GM20431 (cell line): ENCODE results near the gene RGS17.
"Not testable (repeated sequence)": the region's sequence is repeated elsewhere in the genome, so short reads cannot be mapped to it uniquely, and the experiment has no call there.

Source experiments
- in situ Hi-C: fragments of 300-500 bp; cut with MseI, MboI; formaldehyde crosslinking; loops from one replicate; pipeline ENCODE4 v1.15.0; 2020; ENCODE audit warnings: low sequenced_read_pairs; ENCODE audit not compliant: unreplicated experiment

RGS17 gene

DNA sequence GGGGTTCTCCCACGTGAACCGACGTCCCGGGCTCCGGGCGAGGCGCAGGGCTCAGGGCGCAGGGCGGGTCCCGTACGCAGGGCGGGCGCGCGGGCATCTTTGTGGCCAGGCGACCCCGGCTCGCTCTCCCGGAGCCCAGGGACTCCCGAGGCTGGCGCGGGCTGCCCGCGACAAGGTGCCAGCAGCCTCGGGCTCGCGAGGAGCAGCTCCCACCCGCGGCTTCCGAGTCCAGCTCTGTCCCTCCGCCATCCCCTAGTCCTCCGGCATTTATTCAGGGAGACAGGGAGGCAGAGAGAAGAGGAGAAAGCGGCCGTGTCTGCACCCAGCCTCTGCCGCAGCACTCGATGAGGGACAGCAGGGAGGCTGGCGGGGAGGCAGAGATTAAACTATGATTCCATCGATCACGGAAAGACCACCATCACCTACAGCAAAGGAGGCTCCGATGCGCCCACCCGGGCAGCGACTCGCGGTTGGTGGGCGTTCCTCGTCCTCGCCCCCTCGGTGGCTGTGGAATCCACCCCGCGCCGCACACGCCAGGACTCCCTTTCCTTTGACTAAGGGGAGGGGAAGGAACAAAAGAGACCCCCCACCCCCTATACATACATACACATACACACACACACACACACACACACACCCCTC lies 1.1 kb downstream of the RGS17 start:
- in situ Hi-C loops = no loop called here

GRCh38 chr6:153126218-153126617 lies 4.9 kb downstream of the RGS17 start:
- in situ Hi-C loops = no loop called here

DNA sequence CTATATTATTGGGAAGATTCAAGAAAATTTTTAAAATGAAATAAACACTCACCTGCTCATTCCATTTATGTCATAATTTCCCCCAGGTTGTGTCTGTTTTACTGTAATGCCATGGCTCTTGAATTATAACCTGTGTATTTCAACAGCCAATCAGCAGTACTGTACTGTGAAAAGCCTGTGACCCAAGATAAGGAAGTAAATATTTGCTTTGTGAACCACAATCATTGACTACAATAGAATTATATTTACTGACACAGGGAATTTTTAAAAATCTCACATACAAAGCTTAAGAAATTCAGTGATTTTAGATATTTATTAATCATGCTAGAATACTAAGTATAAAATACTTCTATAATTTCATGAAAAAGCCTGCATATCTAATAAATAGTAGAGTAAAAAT lies 6.0 kb downstream of the RGS17 start:
- in situ Hi-C loops = no loop called here

- in situ Hi-C loops = no loop called here
Observed at GRCh38 chr6:153123801-153124200, 7.3 kb downstream of the RGS17 start.

DNA sequence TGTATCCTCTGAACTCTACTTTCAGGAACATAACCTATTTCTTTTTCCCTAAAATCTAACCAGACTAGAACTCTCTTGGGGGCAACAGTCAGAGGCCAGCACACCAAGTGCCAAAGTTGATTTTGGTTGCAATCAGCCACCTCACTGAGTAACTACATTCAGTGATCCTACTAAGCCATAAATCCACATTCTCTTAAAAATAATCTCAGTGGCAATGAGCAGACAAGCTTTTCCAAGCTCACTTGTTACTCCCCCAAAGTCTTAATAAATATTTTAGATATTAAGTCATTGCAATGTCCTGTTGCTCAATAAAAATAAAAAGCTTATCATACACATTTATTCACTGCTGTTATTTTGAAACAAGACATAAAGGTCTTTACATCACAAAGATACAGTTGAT lies 9.8 kb downstream of the RGS17 start:
- in situ Hi-C loops = no loop called here

DNA sequence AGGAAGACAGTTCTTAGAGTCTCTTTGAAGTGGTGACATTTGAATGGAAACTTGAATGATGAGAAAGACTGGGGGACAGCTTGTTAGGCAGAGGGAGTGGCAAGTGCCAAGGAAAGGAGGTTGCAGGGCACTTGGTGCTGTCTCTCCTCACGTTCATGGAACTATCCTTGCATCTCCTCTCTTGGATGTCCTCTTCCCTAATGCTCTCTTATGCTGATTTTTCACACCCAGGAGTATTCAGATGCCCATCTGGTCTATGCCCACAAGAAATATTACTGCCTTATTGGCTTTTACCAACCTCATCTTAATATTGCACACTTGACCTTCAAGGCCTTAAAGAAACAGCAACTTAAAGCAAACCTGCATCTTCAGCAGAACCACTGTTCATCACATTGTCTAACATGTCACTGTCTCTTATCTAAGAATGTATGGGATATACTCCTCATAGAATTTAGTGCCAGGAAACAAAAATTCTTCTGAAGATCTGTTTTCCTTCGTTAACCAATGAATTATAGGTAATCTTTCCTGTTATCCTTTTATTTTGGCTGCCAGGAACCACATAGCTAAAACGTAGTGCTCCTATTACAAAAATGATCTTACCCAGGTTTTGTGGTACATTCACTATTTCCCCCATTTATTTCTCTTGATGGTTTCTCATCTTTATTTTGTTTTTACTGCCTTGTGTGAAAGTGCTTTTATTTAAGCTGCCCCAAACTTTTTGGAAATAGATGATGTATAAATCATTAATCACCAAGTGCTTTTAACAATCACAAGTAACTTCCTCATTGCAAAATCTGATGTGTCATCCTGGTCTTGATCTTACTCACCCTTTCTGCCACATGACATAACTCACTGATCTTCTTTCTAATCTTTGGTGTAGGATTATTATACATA lies 12.8 kb downstream of the RGS17 start:
- in situ Hi-C loops = no loop called here

GRCh38 chr6:153111082-153111481 lies 20.0 kb downstream of the RGS17 start:
- in situ Hi-C loops = not testable (repeated sequence)

DNA sequence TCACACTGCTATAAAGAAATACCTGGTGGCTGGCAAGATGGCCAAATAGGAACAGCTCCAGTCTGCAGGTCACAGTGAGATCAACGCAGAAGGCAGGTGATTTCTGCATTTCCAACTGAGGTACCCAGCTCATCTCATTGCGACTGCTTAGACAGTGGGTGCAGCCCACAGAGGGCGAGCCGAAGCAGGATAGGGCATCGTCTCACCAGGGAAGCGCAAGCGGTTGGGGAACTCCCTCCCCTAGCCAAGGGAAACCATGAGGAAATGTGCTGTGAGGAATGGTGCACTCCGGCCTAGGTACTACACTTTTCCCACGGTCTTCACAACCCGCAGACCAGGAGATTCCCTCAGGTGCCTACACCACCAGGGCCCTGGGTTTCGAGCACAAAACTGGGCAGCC lies 20.5 kb downstream of the RGS17 start:
- in situ Hi-C loops = not testable (repeated sequence)

GRCh38 chr6:153108315-153108714 lies 22.8 kb downstream of the RGS17 start:
- in situ Hi-C loops = no loop called here

- in situ Hi-C loops = no loop called here
Observed at GRCh38 chr6:153106021-153106420, 25.1 kb downstream of the RGS17 start.

DNA sequence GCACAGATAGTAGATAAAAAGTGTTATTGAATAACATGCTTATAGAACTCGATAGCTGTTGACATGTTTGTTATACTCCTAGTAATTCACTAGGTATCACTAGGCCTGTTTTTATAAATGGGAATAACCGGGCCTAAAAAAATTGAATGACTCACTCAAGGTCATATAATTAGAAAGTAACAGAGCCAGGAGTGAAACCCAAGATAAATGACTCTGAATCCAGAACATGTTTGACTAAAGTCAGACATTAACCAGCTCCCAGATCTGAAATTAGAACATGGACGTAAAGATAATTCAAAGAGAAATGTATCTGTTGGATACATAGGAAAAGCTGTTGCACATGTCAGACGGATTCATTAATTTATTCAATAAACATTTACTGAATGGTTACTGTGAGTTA lies 26.9 kb downstream of the RGS17 start:
- in situ Hi-C loops = no loop called here

DNA sequence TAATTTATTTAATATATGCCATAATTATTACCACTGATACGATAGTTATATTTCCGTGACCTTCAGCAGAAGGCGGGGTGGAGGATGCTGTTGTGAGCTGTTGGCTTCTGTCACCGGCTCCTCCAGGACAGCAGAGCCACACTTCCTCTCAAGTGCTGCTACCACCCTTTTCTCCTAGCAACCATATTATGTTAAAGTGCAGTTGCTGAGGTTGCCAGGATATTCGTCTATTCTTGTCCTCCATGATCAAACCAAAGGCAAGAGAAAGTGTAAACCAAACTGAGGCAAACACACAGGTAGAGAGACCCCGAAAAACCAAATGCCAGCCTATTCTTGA lies 27.8 kb downstream of the RGS17 start:
- in situ Hi-C loops = no loop called here

DNA sequence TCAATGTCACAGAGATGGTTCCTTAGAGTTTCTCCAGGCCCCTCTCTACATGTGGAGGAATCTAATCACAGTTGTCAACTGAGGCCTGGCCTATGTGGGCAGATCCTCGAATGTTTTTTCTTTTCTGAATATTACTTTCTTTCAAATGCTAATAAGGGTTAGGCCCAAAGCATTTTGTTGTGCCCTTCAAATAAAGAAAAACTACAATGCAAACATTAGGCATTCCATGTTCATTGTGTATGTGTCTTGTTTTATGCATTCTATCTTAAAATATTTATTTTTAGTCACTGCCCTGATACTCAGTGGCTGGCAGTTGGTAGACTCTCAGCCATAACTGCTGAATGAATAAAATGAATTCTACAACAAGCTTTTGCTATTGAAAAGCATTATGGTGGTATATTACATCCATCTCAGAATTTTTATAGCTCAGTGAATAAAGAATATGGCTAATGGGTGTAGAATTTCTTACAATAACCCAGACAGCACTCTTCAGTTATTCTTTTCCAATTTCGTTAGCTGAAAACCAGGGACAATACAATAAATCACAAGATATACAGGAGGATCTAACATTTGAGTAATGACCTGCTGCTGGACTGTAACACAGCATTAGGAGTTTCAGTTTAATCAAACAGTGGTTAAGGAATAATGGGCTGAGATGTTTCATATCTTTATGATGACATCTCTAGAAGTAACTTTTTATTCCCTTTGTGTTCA lies 28.3 kb downstream of the RGS17 start:
- in situ Hi-C loops = no loop called here

DNA sequence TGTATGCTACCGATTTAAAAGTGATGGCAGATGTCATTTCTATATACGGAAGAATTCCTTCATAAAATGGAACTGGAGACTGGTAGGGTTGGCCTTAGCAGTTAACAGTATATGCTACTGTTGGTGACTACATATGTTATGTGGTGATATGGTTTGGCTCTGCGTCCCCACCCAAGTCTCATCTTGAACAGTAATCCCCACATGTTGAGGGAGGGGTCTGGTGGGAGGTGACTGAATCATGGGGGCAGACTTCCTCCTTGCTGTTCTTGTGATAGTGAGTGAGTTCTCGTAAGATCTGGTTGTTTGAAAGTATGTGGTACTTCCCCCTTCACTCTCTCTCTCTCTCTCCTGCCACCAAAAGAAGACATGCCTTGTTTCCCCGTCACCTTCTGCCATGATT lies 29.6 kb downstream of the RGS17 start:
- in situ Hi-C loops = no loop called here

DNA sequence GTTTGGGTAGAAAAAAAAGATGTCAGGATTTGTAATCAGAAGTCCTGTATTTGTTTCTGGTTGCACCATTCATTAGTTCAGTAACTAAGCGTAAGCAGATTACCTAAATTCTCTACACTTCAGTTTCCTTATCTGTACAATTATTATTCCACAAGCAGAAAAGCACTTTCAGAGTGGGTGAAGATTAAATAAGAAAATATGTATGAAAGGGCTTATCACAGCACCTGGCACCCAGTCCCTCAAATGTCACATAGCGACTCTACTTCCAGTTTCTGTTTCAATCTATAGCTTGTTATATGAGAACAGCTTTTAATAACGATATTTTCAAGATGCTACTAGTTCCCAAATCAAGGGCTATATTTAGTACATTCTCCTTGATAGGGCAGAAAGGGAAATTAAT lies 31.4 kb downstream of the RGS17 start:
- in situ Hi-C loops = no loop called here

DNA sequence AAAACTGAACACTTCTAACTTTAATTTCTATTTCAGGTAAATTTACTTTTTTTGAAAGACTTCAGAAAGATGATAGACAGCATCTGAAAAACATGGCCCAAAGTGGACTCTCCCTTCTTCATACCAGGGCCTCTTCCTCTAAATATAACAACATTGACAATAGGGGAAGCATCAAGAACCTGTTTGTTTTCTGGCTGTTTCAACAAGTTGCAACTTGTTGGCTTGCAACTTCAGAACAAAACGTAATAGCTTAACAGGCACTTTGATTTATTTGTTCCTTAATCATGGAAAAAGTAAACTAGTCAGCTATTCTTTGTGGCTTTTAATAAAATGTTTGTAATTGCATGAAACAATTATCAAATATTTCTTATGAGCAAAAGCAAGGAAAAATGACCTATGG lies 34.3 kb downstream of the RGS17 start:
- in situ Hi-C loops = no loop called here

- in situ Hi-C loops = no loop called here
Observed at GRCh38 chr6:153096031-153096430, 35.1 kb downstream of the RGS17 start.

DNA sequence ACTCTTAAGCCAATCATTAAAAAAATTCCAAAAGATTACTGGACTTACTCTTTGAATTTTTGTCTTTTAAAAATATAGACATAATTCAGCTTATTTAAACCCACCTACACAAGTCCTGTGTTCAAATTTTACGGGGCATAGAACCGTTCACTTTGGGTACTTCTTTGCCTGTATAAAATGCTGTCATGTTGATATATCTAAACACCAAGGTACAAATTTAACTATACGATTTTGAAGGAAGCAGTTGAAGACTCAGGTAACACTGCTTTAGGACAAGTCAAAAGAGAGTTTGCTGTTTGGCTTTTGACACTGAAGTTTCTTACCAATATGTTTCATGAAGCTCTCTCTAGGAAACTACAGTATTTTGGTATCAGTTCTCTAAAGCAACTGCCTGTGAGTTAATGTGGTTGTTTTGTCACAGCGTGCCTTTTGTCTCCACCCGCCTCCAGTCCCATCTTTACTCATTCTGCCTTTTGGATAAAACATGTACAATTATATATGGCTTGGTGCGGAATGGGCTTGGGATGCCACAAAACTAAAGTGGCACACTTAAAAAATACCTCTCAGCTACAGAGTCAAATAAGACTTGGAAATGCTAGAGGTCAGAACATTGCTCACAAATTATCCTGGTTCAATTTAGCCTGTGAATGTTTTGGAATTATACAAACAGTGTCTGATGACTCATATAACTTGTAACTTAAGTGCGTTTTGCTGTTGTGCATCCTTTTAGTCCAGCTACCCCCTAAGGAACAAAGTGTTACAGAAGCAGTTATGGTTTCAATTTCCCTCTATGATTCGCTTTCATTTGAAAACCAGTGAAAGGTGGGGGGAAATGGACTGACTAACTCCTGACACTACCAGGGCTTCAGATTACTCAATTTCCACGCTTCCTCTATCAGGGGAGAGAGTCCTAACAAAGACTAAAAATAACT lies 38.7 kb downstream of the RGS17 start:
- in situ Hi-C loops = no loop called here

DNA sequence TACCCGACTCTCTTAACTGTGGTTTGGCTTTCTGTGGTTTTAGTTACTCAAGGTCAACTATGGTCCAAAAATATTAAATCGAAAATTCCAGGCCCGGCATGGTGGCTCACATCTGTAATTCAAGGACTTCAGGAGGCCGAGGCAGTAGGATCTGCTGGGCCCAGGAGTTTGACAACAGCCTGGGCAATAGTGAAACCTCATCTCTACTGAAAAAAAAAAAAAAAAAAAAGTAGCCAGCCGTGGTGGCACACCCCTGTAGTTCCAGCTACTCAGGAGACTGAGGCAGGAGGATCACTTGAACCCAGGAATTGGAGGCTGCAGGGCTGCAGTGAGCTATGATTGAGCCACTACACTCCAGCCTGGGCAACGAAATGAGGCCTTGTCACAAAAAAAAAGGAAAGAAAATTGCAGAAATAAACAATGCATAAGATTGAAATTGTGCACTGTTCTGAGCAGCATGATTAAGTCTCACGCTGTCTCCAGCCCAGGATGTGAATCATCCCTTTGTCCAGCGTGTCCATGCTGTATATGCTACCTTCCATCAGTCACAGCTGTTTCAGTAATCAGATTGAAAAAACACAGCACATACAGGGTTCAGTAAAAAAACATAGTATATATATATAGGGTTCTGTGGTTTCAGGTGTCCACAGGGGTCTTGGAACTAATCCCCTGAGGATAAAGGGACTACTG lies 40.7 kb downstream of the RGS17 start:
- in situ Hi-C loops = no loop called here

DNA sequence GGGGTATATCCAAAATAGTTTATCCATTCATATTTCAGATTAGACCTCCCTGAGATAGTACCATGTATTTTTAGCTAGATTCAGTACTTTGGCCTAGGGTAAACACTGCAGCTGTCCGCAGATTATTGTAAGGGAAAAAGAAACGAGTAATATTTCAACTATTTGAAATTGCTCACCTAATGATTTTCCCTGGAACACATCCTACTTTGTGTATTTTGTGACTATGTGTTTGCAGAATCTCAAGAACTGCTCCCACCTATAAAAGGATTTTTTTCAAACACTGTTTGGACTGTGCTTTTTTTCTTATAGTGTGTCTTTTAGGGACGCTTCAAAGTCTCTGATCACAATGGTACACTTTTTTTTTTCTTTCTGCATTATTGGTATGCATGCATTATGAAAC lies 42.3 kb downstream of the RGS17 start:
- in situ Hi-C loops = no loop called here
